Myocyte (in vitro differentiated cells): Measurements from ENCODE around the gene TMEM86A. TPM values are rescaled to one million over a fixed set of nuclear protein-coding genes. Genes with fewer than 3 reads are reported as not detected.
"Not testable (repeated sequence)": the region's sequence is repeated elsewhere in the genome, so short reads cannot be mapped to it uniquely, and the experiment has no call there.

Source experiments
- DNase-seq: peaks from one replicate; pipeline ENCODE4 v3.0.0-alpha.2; 2012; ENCODE audit warnings: low read depth
- polyA plus RNA-seq: library from polyadenylated mRNA; unstranded; fragments of >200 nt; gene quantifications from one replicate; pipeline ENCODE4 v1.2.1, GENCODE V29; 2012; ENCODE audit warnings: missing spikeins
- total RNA-seq: library from RNA; depleted of rRNA; stranded (reverse); fragments of >200 nt; gene quantifications from 2 replicates; pipeline ENCODE4 v1.2.3, GENCODE V29; 2014

The TMEM86A gene
- total RNA-seq, result 11.6 and 12.9 TPM in 2 replicates
- polyA plus RNA-seq, result 5.4 TPM

DNA sequence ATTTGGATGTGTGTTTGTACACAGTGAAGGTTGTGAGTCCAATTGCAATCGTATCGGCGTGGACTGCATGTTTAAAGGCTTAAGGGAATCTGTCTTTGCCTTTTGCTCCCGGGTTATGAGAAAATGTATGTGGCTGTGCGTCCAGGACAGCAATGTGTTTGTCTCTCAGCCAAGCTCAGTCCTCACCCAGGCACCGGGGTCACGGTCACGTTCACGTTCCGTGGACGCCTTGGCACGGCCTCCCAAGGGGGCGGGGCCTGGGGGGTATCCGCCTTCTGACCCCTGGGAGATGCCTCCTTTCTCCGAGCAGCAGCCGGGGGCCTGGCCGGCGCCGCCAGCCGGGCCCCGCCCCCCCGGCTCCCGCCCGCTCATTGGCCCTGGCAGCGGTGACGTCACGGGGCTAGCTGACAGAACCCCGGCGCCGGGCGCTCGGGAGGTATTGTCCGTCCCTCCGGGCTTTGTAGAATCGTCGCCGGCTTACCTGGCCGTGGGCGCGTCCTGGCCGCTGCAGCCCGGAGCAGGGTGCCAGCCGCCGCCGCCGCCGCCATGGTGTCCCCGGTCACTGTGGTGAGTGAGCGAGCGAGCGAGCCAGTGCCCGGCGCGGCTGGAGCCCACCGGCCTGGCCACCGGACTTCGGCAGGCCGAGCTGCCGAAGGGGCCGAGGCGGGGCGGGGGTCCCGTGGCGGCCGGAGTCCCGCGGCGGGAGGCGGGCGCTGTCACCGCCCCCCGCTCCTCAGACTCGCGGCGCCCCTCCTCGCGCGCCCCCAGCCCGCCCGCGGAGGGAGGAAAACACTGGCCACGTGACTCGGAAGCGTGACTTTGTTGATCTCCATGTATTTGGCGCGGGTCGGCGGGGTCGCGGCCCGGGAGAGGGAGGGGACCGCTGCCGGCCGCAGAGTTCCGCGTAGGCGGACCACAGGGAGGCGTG lies at the start of gene TMEM86A:
Gene TMEM86A (plus strand): TSS at position 439 of the 928 bp plus-strand sequence. CDS start 108 bp downstream, at position 547.
- peak; percentile 91 for DNase-seq

DNA sequence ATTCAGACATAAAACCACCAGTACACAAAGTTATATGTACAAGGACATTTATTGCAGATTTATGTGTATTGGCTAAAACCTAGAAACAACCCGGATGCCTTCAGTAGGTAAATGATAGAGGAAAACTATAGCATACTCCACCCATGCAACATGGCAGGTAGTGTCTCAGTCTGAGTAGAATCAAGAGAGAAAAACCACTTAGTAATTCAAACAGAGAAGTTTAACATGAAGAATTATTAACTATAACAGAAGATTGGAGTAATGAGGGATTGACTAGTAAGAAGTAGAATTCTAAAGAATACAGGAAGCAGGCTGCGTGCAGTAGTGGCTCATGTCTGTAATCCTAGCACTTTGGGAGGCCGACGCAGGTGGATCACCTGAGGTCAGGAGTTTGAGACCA lies 48.2 kb upstream of the TMEM86A start:
- DNase-seq, result no peak

DNA sequence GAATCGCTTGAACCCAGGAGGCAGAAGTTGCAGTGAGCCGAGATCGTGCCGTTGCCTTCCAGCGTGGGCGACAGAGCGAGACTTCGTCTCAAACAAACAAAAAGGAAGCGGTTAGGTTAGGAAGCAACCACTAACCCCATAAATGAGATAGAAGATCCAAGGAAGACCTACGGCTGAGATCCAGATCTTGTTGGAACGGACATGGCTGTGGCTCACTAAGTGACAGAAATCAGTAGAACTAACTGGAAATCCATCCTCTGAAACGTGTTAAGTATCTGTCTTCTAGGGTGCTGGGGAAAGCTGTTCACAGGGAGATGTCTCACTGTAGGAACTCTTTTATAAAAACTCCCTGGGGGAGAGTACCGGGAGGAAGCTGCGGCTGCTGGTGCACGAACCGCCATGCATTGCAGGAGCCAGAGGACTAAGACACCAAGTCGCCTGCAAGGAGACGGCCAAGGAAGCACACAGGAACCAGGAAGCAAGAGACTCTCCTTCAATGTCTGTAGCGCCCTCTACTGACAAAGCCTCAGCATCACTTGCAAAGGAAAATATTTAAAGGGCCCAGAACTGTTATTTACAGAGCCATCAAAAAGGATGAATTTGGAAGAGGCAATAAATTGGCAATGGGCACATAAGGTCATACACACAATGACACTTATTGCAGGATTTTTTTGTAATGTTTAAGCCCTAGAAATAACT lies 47.6 kb upstream of the TMEM86A start:
- DNase-seq, result peak; percentile 8

DNA sequence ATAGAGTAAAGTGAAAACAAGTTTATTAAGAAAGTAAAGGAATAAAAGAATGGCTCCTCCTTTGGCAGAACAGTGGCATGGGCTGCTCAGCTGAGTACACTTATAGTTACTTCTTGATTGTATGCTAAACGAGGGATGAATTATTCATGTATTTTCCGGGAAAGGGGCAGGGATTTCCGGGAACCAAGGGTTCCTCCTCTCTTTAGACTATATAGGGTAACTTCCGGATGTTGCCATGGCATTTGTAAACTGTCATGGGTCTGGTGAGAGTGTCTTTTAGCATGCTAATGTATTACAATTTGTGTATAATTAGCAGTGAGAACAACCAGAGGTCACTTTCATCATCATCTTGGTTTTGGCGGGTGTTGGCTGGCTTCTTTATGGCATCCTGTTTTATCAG lies 40.9 kb upstream of the TMEM86A start:
- DNase-seq, result no peak

DNA sequence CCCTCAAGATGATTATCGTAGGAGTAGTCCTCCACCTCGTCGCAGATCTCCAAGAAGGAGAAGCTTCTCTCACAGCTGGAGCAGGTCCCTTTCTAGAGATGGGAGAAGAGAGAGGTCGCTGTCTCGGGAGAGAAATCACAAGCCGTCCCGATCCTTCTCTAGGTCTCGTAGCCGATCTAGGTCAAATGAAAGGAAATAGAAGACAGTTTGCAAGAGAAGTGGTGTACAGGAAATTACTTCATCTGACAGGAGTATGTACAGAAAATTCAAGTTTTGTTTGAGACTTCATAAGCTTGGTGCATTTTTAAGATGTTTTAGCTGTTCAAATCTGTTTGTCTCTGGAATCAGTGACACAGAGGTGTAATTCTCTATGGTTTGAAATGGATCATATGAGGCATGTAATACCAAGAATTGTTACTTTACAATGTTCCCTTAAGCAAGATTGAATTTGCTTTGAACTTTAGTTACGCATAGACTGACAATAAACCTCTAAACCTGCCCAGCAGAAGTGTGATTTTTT lies 33.2 kb upstream of the TMEM86A start:
- DNase-seq, result not testable (repeated sequence)

DNA sequence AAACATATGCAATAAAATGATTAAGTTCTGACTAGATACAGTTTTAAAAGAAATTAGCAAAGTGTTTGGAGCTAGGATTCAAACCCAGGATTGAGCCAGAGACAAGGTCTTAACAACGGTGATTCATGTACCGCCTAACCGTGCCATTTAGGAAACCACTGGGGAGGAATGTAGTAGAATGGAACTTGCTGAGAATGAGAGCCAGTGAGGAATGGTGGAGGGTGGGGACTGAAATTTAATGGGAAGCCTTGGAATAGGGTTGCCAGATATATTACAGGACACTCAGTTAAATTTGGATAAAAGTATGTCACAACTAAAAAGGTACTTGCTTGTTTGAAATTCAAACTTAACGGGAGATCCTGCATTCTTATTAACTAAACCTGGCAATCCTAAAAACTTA lies 30.4 kb upstream of the TMEM86A start:
- no peak for DNase-seq

DNA sequence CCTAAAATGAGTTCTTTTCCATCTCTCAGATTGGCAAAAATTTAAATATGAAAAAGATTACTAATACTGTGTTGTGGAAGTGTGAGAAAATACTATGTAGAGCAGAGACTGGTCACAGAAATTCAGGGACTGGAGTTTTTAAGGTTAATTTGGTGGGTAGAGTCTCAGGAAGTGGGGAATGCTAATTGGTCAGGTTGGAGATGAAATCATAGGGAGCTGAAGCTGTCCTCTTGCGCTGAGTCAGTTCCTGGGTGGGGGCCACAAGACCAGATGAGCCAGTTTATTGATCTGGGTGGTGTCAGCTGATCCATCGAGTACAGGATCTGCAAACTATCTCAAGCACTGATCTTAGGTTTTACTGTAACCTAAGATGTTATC lies 29.4 kb upstream of the TMEM86A start:
- DNase-seq, result peak; percentile 6

DNA sequence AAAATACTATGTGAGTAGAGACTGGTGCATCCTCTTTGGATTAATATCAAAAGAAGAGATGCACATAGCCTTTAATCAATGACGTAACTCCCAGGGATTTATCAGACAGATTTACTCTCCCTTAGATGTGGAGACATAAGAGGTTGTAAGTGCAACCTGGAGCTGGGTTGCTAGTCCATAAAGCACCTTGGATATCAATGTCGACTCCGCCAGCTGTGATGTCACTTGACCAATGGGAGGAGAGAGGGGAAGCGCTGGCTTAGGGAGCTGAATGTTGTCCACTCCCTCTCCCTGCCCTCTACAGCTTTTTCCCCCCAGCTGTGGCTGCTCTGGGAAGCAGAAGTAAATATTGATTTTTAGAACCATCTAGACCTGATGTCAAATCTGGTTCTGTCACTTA lies 28.9 kb upstream of the TMEM86A start:
- DNase-seq, result no peak

- DNase-seq, result no peak
Observed at GRCh38 chr11:18671246-18671645, 27.3 kb upstream of the TMEM86A start.

DNA sequence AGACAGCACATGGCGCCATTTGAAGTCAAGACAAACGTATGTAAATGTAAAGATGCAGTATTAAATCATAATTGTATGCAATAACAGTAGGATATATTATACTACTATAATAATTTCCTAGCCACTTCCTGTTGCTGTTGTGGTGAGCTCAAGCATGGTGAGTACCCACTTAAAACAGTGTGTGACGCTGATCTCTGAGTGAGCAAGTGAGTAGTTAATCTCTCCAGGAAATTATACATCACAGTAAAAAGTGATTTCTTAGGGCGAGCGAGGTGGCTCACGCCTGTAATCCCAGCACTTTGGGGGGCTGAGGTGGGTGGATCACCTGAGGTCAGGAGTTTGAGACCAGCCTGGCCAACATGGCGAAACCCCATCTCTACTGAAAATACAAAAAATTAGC lies 26.4 kb upstream of the TMEM86A start:
- not testable (repeated sequence) for DNase-seq

GRCh38 chr11:18676803-18677202 lies 21.8 kb upstream of the TMEM86A start:
- DNase-seq, result no peak

GRCh38 chr11:18677560-18677959 lies 21.0 kb upstream of the TMEM86A start:
- DNase-seq, result no peak

GRCh38 chr11:18681949-18682348 lies 16.6 kb upstream of the TMEM86A start:
- DNase-seq, result not testable (repeated sequence)

- no peak for DNase-seq
Observed at GRCh38 chr11:18682466-18682865, 16.1 kb upstream of the TMEM86A start.

GRCh38 chr11:18684267-18684666 lies 14.3 kb upstream of the TMEM86A start:
- DNase-seq, result no peak

- DNase-seq, result not testable (repeated sequence)
Observed at GRCh38 chr11:18691467-18692140, 7.0 kb upstream of the TMEM86A start.

GRCh38 chr11:18692941-18693760 lies 5.4 kb upstream of the TMEM86A start:
- peak; percentile 83 for DNase-seq

DNA sequence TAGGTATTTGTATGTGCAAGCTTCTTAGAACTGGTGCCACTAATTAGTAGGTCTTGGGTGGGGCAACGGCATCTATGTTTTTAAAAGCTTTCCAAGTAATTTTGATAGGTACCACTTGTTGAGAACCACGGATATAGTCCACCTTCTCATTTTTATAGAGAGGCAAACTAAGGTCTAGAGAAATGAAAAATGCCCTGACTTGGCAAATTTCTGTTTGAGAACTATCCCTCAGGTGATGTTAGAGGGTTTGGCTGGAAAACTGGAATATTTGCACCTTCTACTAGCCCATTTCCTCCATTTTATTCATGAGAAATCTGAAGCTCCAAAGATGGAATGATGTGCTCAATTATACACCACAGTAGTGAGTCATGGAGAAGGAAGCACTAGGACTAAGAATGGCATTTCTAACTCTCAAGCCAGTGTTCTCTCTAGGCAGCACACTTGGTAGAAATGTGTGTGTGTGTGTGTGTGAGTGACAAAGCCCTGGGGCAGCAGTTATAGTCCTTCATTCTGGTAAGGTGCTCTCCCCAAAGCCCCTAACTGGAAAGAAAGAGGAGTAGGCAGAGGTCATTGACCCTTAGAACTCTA lies 1.8 kb upstream of the TMEM86A start:
- peak; percentile 43 for DNase-seq

- DNase-seq, result no peak
Observed at GRCh38 chr11:18697576-18697975, 1.0 kb upstream of the TMEM86A start.

DNA sequence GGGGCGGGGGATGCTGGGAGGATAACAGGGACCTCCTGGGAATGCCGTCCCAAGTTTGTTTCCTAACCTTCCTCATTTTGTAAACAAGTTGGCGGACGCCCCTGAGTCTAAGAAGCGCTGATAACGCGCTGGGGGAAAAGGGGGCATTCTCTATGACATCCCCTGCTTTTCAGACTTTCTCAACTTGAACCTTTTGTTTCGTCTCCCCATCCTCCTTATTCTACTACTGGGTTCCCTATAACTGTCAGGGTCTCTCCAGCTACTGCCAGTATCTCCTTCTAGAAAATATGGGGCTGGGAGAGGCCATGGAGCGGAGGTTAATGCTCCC lies 654 bp downstream of the TMEM86A start:
- DNase-seq, result no peak
